ENCODE results near the gene LSM10.
A peak's percentile ranks its signal among the peaks of the same experiment; 100 is the strongest.

The LSM10 gene

DNA sequence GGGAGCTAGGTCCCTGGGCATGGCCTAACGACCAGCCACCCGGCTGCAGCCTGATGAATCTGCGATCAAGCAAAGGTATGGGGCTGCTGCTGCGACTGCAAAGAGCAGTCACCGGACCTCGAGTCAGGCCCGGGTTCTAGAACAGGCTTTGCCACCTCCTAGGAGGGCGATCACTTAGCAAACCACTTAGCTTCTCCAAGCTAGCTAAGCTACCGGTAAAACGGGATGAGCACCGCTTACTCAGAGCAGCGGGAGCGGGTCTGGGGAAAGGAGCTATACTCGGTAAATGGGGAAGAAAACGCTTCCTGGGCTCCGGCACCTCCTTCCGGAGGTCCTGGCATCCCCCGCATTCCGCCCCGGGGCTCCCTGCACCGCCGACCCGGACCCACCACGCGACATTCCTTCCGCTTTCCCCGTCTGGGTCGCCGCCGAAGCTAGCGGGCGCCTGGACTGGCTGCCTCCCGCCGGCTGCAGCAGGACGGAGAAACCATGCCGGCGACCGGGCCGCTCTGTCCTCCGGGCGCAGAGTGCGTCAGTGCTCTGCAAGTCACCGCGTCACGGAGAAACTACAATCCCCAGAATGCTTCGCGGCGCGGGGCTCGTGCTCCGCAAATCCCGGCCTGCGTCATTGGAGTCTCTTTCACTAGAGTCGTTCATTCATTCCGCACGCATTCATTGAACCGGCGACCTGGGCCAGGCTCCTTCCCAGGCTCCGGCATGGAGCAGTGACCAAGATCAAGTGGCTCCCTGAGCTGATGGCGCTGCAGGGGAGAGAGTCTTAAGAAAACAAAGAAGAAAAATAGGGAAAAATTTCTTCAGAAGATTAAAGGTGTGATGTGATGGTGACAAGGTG lies at the start of gene LSM10:
Gene LSM10, minus strand, starts transcription at position 531 of the 853 bp plus-strand sequence. CDS start 3,779 bp downstream, outside the sequence.
- TF ChIP-seq, protein P1, sequence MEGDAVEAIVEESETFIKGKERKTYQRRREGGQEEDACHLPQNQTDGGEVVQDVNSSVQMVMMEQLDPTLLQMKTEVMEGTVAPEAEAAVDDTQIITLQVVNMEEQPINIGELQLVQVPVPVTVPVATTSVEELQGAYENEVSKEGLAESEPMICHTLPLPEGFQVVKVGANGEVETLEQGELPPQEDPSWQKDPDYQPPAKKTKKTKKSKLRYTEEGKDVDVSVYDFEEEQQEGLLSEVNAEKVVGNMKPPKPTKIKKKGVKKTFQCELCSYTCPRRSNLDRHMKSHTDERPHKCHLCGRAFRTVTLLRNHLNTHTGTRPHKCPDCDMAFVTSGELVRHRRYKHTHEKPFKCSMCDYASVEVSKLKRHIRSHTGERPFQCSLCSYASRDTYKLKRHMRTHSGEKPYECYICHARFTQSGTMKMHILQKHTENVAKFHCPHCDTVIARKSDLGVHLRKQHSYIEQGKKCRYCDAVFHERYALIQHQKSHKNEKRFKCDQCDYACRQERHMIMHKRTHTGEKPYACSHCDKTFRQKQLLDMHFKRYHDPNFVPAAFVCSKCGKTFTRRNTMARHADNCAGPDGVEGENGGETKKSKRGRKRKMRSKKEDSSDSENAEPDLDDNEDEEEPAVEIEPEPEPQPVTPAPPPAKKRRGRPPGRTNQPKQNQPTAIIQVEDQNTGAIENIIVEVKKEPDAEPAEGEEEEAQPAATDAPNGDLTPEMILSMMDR (IDR thresholded peaks at IDR 0.05; ENCODE audit: low read depth, low read length), result no peak
- DNase-seq, result peak; percentile 93
- peaks cover 16% of the 10 kb centered on the region for H3K36me3 ChIP-seq
- H3K27me3 ChIP-seq (ENCODE audit: insufficient read depth, low read depth, severe bottlenecking), result no peaks in the 10 kb centered on the region
- peak within 1 kb of the TSS; percentile 37 for H3K27ac ChIP-seq
- no peaks in the 10 kb centered on the region for H3K9me3 ChIP-seq (ENCODE audit: severe bottlenecking)
- H3K4me3 ChIP-seq (ENCODE audit: low read depth, low read length), result peak within 1 kb of the TSS; percentile 82

DNA sequence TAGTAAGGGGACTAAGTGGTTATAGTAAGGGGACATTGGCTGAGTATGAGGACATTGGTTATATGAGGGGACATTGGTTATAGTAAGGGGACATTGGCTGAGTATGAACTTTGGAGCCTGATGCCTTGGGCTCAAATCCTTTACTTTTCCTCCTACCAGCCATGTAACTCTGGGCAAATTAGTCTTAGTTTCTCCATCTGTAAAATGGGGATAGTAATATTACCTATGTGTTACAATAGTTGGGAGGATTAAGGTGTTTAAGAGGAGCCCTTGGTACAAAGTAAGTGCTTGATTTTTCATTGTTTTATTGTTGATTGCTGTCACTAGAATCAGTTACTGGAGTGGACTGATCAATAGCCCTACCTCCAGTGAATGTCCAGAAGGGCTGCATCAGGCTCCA lies 49.7 kb upstream of the LSM10 start:
- H3K27me3 ChIP-seq (ENCODE audit: insufficient read depth, low read depth, severe bottlenecking), result no peaks in the 10 kb centered on the region
- no peak for DNase-seq
- TF ChIP-seq, protein P1 (IDR thresholded peaks at IDR 0.05; ENCODE audit: low read depth, low read length), result no peak
- H3K27ac ChIP-seq, result no peak overlapping the region
- no peak overlapping the region for H3K4me3 ChIP-seq (ENCODE audit: low read depth, low read length)
- no peaks in the 10 kb centered on the region for H3K9me3 ChIP-seq (ENCODE audit: severe bottlenecking)
- H3K36me3 ChIP-seq, result no peaks in the 10 kb centered on the region

DNA sequence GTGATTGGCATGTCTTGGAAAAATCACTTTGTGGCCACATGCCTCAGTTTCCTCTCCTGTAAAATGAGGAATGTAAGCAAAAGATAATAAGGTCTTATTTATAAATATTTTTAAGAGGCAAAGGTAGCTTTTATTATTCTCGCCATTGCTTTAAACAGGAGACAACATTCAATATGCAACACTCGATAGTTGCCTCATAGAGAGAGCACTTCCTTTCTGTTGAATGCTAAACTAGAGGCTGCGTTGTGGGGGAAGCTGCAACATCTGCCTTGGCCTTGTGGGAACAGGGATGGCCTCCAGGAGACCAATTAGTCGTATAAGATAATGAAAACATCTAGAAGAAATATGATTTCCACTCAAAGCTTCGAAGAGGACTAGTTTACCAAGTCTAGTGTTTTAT lies 49.0 kb upstream of the LSM10 start:
- H3K36me3 ChIP-seq, result no peaks in the 10 kb centered on the region
- no peak for DNase-seq
- no peaks in the 10 kb centered on the region for H3K9me3 ChIP-seq (ENCODE audit: severe bottlenecking)
- H3K4me3 ChIP-seq (ENCODE audit: low read depth, low read length), result no peak overlapping the region
- no peak overlapping the region for H3K27ac ChIP-seq
- TF ChIP-seq, protein P1 (IDR thresholded peaks at IDR 0.05; ENCODE audit: low read depth, low read length), result no peak
- H3K27me3 ChIP-seq (ENCODE audit: insufficient read depth, low read depth, severe bottlenecking), result no peaks in the 10 kb centered on the region

DNA sequence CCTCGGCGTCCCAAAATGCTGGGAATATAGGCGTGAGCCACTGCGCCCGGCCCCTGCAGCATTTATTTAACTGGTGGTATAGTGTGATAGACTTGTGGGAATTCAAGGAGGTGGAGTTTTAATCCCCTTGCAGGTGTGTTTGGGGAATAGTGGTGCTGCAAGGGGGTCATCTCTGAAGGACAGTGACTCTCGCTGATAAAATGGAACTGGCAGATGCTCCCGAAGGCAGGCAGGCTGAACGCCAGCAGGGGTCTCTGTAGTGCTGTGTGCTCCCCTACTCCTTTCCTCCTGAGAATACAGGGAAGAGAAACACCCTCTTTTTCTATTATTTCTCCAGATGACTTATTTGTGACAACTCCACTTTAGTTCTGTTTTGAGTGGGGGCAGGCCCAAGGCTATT lies 48.6 kb upstream of the LSM10 start:
- TF ChIP-seq, protein P1 (IDR thresholded peaks at IDR 0.05; ENCODE audit: low read depth, low read length), result peak; percentile 90
- no peaks in the 10 kb centered on the region for H3K9me3 ChIP-seq (ENCODE audit: severe bottlenecking)
- peak; percentile 74 for DNase-seq
- H3K36me3 ChIP-seq, result no peaks in the 10 kb centered on the region
- H3K27me3 ChIP-seq (ENCODE audit: insufficient read depth, low read depth, severe bottlenecking), result no peaks in the 10 kb centered on the region
- no peak overlapping the region for H3K27ac ChIP-seq
- H3K4me3 ChIP-seq (ENCODE audit: low read depth, low read length), result no peak overlapping the region

DNA sequence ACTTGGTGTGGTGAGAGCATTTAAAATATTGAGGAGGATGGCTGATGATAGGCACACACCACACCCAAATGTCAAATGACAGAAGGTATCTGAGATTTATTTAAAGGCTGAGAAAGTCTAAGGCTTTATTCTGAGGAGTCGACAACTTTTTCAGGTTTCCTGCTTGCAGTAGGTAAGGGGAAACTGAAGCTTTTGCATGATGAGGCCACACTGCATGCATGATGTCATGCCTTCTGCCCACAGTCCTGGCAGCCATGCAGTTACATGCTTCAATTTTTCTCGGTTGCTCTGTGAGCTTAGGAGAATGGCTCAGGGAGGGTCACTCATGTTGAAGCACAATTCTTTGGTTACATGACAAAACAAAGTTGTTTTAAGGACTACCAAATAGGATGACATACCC lies 45.6 kb upstream of the LSM10 start:
- Histone ChIP-seq H3K4me3 (ENCODE audit: low read depth, low read length) (no peak overlapping the region), H3K27ac (no peak overlapping the region), H3K36me3 (no peaks in the 10 kb centered on the region), H3K27me3 (ENCODE audit: insufficient read depth, low read depth, severe bottlenecking) (no peaks in the 10 kb centered on the region), H3K9me3 (ENCODE audit: severe bottlenecking) (no peaks in the 10 kb centered on the region)
- DNase-seq, result no peak
- TF ChIP-seq, protein P1 (IDR thresholded peaks at IDR 0.05; ENCODE audit: low read depth, low read length), result no peak
